Measurements from ENCODE around the gene UFC1.

UFC1 gene

DNA sequence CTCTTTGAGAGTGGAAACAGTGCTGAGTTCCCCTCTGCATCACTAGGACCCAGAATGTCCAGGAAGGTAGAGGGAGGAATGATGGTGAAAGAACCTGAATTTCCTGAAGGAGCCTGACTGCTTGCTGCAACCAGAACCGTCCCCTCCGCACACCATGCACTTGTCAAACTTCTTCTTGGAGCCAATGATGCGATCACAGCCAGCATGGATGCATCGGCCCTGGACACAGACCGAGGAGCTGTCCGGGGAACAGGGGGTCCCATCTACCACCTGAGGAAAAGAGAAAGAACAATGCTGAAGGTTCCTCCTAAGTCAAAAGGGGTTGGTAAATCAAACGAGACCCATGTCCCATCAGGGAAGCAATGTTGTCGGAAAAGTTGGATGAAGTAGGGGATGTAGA, 38.2 kb downstream of the UFC1 start:
- H3K36me3 ChIP-seq, result peaks cover 34% of the 10 kb centered on the region
- no peaks in the 10 kb centered on the region for H3K27me3 ChIP-seq (ENCODE audit: insufficient read depth, low read depth, severe bottlenecking)
- no peak overlapping the region for H3K27ac ChIP-seq
- H3K9me3 ChIP-seq (ENCODE audit: severe bottlenecking), result no peaks in the 10 kb centered on the region
- no peak overlapping the region for H3K4me3 ChIP-seq (ENCODE audit: low read depth, low read length)
- no peak for TF ChIP-seq CTCF (IDR thresholded peaks at IDR 0.05; ENCODE audit: low read depth, low read length)
- no peak for DNase-seq

DNA sequence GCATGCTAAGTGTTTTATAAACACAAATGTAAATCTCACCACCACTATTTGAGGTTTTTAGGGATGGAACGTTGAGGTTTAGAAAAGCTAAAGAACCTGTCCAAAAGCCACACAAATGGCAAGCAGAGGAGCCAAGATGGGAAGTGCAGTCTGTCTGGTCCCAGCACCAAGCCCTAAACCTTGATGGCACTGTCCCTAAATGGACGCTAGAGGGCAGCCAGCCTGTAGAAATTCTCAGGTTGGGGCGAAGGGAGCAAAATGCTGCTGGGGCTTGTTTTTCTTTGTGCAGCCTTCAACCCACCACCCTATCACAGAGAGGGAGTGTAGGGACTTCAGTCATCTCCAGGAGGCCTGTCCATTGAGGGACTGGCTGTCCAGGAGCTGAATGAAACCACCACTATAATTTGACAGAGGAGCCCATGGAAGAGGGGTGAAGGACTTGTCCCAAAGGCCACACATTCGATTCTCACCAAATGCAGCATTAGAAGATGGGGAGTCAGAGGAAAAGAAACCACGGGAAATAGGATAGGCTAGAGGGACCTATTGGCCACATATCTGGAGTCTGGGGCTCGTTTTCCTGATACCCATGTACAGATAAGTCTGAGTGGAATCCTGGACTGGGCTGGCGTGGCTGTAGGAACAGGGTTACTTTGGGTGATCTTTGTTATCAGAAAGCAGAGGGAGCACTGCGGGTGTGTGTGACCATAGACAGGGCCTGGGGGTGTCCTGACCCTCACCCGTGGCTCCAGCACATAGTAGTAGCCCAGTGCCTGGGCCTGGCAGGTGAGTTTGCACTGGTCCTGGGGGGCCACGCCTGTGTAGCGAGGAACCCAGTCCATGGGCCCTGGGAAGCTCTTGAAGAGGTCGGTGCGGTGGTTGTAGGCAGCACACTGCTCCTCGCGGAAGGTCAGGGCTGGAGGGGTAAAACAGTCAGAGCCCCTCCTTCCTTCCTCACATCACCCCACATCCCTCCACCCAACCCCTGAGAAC, 39.0 kb downstream of the UFC1 start:
- peak overlapping the region; percentile 48 for H3K27ac ChIP-seq
- DNase-seq, result peak; percentile 85
- peaks cover 34% of the 10 kb centered on the region for H3K36me3 ChIP-seq

GRCh38 chr1:161193561-161194235, 39.9 kb downstream of the UFC1 start:
- DNase-seq, result no peak
- Histone ChIP-seq H3K9me3 (ENCODE audit: severe bottlenecking) (no peaks in the 10 kb centered on the region), H3K4me3 (ENCODE audit: low read depth, low read length) (no peak overlapping the region), H3K27me3 (ENCODE audit: insufficient read depth, low read depth, severe bottlenecking) (no peaks in the 10 kb centered on the region), H3K36me3 (peaks cover 34% of the 10 kb centered on the region), H3K27ac (no peak overlapping the region)
- TF ChIP-seq CTCF (IDR thresholded peaks at IDR 0.05; ENCODE audit: low read depth, low read length), result peak; percentile 23; the same call in 1 of the 2 replicates

More for the DNA sequence above, 39.0 kb downstream of the UFC1 start:
- Histone ChIP-seq H3K9me3 (ENCODE audit: severe bottlenecking) (no peaks in the 10 kb centered on the region), H3K4me3 (ENCODE audit: low read depth, low read length) (no peak overlapping the region), H3K27me3 (ENCODE audit: insufficient read depth, low read depth, severe bottlenecking) (no peaks in the 10 kb centered on the region)
- TF ChIP-seq CTCF (IDR thresholded peaks at IDR 0.05; ENCODE audit: low read depth, low read length), result peak; percentile 99

DNA sequence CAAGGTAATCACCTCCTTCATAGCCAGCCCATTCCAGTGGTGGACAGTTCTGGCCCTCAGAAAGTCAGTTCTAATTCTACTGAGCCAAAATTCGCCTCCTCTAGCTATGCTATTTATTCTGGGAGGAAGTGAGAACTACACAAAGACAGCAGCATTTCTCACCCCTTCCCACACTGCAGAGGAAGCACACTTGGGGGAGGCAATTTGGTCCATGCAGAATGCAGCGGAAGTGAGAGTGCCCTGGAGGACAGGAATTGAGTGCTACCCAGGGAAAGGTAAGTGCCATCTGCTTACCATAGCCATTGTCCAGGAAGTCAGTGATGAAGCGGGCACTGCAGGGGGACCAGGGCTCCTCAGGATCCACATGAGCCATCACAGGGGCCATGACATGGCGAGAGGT, 41.4 kb downstream of the UFC1 start:
- H3K4me3 ChIP-seq (ENCODE audit: low read depth, low read length), result no peak overlapping the region
- TF ChIP-seq CTCF (IDR thresholded peaks at IDR 0.05; ENCODE audit: low read depth, low read length), result no peak
- no peaks in the 10 kb centered on the region for H3K27me3 ChIP-seq (ENCODE audit: insufficient read depth, low read depth, severe bottlenecking)
- H3K9me3 ChIP-seq (ENCODE audit: severe bottlenecking), result no peaks in the 10 kb centered on the region
- DNase-seq, result no peak
- no peak overlapping the region for H3K27ac ChIP-seq
- peaks cover 34% of the 10 kb centered on the region for H3K36me3 ChIP-seq

DNA sequence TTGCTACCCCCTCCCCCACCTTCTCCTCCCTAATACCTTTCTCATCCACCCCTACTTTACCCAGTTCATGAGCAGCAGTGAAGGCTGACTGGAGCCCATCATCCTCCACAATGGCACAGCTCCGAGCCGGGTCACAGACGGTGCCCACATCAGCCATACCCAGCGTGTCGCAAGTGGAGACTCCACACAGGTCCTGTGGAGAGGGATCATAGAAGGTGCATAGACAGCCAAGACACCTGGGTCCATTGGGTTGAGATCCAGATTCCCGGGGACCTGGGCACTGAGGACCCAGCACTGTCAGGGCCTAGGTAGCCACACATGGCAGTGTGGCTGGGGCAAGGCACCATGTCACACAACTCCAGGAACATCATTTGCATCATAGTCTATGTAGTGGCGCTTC, 42.3 kb downstream of the UFC1 start:
- H3K36me3 ChIP-seq, result peaks cover 30% of the 10 kb centered on the region
- no peak overlapping the region for H3K4me3 ChIP-seq (ENCODE audit: low read depth, low read length)
- H3K27me3 ChIP-seq (ENCODE audit: insufficient read depth, low read depth, severe bottlenecking), result no peaks in the 10 kb centered on the region
- H3K9me3 ChIP-seq (ENCODE audit: severe bottlenecking), result no peaks in the 10 kb centered on the region
- no peak for DNase-seq
- peak overlapping the region; percentile 96 for H3K27ac ChIP-seq
- TF ChIP-seq CTCF (IDR thresholded peaks at IDR 0.05; ENCODE audit: low read depth, low read length), result no peak

Data from WERI-Rb-1 (cell line).